Measurements from ENCODE around the gene BLZF1. TPM values are rescaled to one million over a fixed set of nuclear protein-coding genes. Genes with fewer than 3 reads are reported as not detected.

Gene BLZF1
- total RNA-seq (10 to 100 TPM; 24.5 to 28.3 (median 26.4) TPM), polyA plus RNA-seq (11.7 TPM)
- long read RNA-seq, donor 1, transcript BLZF1-203 (7 exons, 2,749 nt) = major isoform, 29 of 54 reads
- long read RNA-seq, donor 1, partial matches to known transcripts = 2 of 54 reads
- long read RNA-seq, donor 1, other reads (novel, unspliced or antisense) = 22 of 54 reads
- long read RNA-seq, donor 2, transcript BLZF1-203 (7 exons, 2,749 nt) = major isoform, 10 of 20 reads
- long read RNA-seq, donor 2, partial matches to known transcripts = 3 of 20 reads
- long read RNA-seq, donor 2, other reads (novel, unspliced or antisense) = 7 of 20 reads
- long read RNA-seq, donor 3, transcript BLZF1-203 (7 exons, 2,749 nt) = major isoform, 56 of 120 reads
- long read RNA-seq, donor 3, partial matches to known transcripts = 9 of 120 reads
- long read RNA-seq, donor 3, other reads (novel, unspliced or antisense) = 52 of 120 reads
- long read RNA-seq, donor 4, transcript BLZF1-203 (7 exons, 2,749 nt) = major isoform, 6 of 11 reads
- long read RNA-seq, donor 4, partial matches to known transcripts = 1 of 11 reads
- long read RNA-seq, donor 4, other reads (novel, unspliced or antisense) = 4 of 11 reads

GRCh38 chr1:169367686-169368405, at the start of gene BLZF1, which contains the start of gene NME7:
Gene BLZF1, plus strand, starts transcription at chr1:169368195. Its CDS starts 1,328 bp downstream, at chr1:169369523.
Gene NME7, minus strand, starts transcription at chr1:169367797. Its CDS starts 87 bp downstream, at chr1:169367710.
- under 1% methylated on average over 37 of the region's 37 CpGs for WGBS
- H3K4me1 ChIP-seq (ENCODE audit: control insufficient read depth, insufficient read depth, low read length) = peaks cover 2% of the 10 kb centered on the region
- peak; percentile 100 for ATAC-seq
- peak within 1 kb of the TSS; percentile 98 for H3K4me3 ChIP-seq (ENCODE audit: low read length)
- intact Hi-C loops (cut with DNase I) = no loop called here
- no peaks in the 10 kb centered on the region for H3K27me3 ChIP-seq (ENCODE audit: control insufficient read depth, insufficient read depth)
- peak within 1 kb of the TSS; percentile 52 for H3K27ac ChIP-seq (ENCODE audit: low read length)
- DNase-seq = peak; percentile 97 to 99 (median 97)
- no peaks in the 10 kb centered on the region for H3K9me3 ChIP-seq (ENCODE audit: control insufficient read depth, low read length)

GRCh38 chr1:169318536-169319244, 49.3 kb upstream of the BLZF1 start:
- no peak overlapping the region for H3K27ac ChIP-seq (ENCODE audit: low read length)
- no peaks in the 10 kb centered on the region for H3K4me1 ChIP-seq (ENCODE audit: control insufficient read depth, insufficient read depth, low read length)
- no peak for DNase-seq
- H3K9me3 ChIP-seq (ENCODE audit: control insufficient read depth, low read length) = no peaks in the 10 kb centered on the region
- no peak for ATAC-seq
- no peak overlapping the region for H3K4me3 ChIP-seq (ENCODE audit: low read length)
- H3K27me3 ChIP-seq (ENCODE audit: control insufficient read depth, insufficient read depth) = no peaks in the 10 kb centered on the region
- WGBS = 81% methylated on average over 3 of the region's 3 CpGs
- intact Hi-C loops (cut with DNase I) = no loop called here

GRCh38 chr1:169321539-169321938, 46.5 kb upstream of the BLZF1 start:
- ATAC-seq (no peak), DNase-seq (no peak)
- intact Hi-C loops (cut with DNase I) = no loop called here
- Histone ChIP-seq H3K9me3 (ENCODE audit: control insufficient read depth, low read length) (peaks cover 2% of the 10 kb centered on the region), H3K4me1 (ENCODE audit: control insufficient read depth, insufficient read depth, low read length) (peaks cover 2% of the 10 kb centered on the region), H3K27me3 (ENCODE audit: control insufficient read depth, insufficient read depth) (no peaks in the 10 kb centered on the region), H3K27ac (ENCODE audit: low read length) (no peak overlapping the region), H3K4me3 (ENCODE audit: low read length) (no peak overlapping the region)
- 89% methylated on average over 1 of the region's 1 CpG for WGBS

GRCh38 chr1:169322138-169322537, 45.9 kb upstream of the BLZF1 start:
- Histone ChIP-seq H3K27me3 (ENCODE audit: control insufficient read depth, insufficient read depth) (no peaks in the 10 kb centered on the region), H3K9me3 (ENCODE audit: control insufficient read depth, low read length) (peaks cover 2% of the 10 kb centered on the region), H3K4me1 (ENCODE audit: control insufficient read depth, insufficient read depth, low read length) (peaks cover 2% of the 10 kb centered on the region), H3K27ac (ENCODE audit: low read length) (no peak overlapping the region), H3K4me3 (ENCODE audit: low read length) (no peak overlapping the region)
- WGBS = 97% methylated on average over 3 of the region's 3 CpGs
- DNase-seq (no peak), ATAC-seq (no peak)
- intact Hi-C loops (cut with DNase I) = no loop called here

- intact Hi-C loops (cut with DNase I) = no loop called here
- no peak for ATAC-seq
- peaks cover 2% of the 10 kb centered on the region for H3K9me3 ChIP-seq (ENCODE audit: control insufficient read depth, low read length)
Measured at GRCh38 chr1:169325117-169325516, 42.9 kb upstream of the BLZF1 start.

GRCh38 chr1:169326261-169326955, 41.6 kb upstream of the BLZF1 start:
- Histone ChIP-seq H3K4me1 (ENCODE audit: control insufficient read depth, insufficient read depth, low read length) (peaks cover 2% of the 10 kb centered on the region), H3K27ac (ENCODE audit: low read length) (no peak overlapping the region), H3K4me3 (ENCODE audit: low read length) (no peak overlapping the region), H3K9me3 (ENCODE audit: control insufficient read depth, low read length) (peaks cover 2% of the 10 kb centered on the region), H3K27me3 (ENCODE audit: control insufficient read depth, insufficient read depth) (no peaks in the 10 kb centered on the region)
- intact Hi-C loops (cut with DNase I) = no loop called here
- 66% methylated on average over 3 of the region's 3 CpGs for WGBS
- DNase-seq (no peak), ATAC-seq (no peak)

More at GRCh38 chr1:169325117-169325516, 42.9 kb upstream of the BLZF1 start:
- no peaks in the 10 kb centered on the region for H3K27me3 ChIP-seq (ENCODE audit: control insufficient read depth, insufficient read depth)
- H3K4me3 ChIP-seq (ENCODE audit: low read length) = no peak overlapping the region
- no peak overlapping the region for H3K27ac ChIP-seq (ENCODE audit: low read length)
- DNase-seq = no peak
- peaks cover 2% of the 10 kb centered on the region for H3K4me1 ChIP-seq (ENCODE audit: control insufficient read depth, insufficient read depth, low read length)
- 88% methylated on average over 1 of the region's 1 CpG for WGBS

GRCh38 chr1:169326956-169327268, 41.1 kb upstream of the BLZF1 start:
- intact Hi-C loops (cut with DNase I) = no loop called here
- DNase-seq (no peak), ATAC-seq (no peak)
- Histone ChIP-seq H3K4me1 (ENCODE audit: control insufficient read depth, insufficient read depth, low read length) (peaks cover 2% of the 10 kb centered on the region), H3K27ac (ENCODE audit: low read length) (no peak overlapping the region), H3K9me3 (ENCODE audit: control insufficient read depth, low read length) (peaks cover 2% of the 10 kb centered on the region), H3K4me3 (ENCODE audit: low read length) (no peak overlapping the region), H3K27me3 (ENCODE audit: control insufficient read depth, insufficient read depth) (no peaks in the 10 kb centered on the region)

- intact Hi-C loops (cut with DNase I) = no loop called here
- 79% methylated on average over 2 of the region's 2 CpGs for WGBS
Measured at GRCh38 chr1:169327875-169328274, 40.1 kb upstream of the BLZF1 start.

GRCh38 chr1:169329383-169329782, 38.6 kb upstream of the BLZF1 start:
- Histone ChIP-seq H3K4me3 (ENCODE audit: low read length) (no peak overlapping the region), H3K27ac (ENCODE audit: low read length) (no peak overlapping the region), H3K4me1 (ENCODE audit: control insufficient read depth, insufficient read depth, low read length) (peaks cover 2% of the 10 kb centered on the region), H3K27me3 (ENCODE audit: control insufficient read depth, insufficient read depth) (no peaks in the 10 kb centered on the region), H3K9me3 (ENCODE audit: control insufficient read depth, low read length) (peaks cover 2% of the 10 kb centered on the region)
- no peak for DNase-seq
- WGBS = 94% methylated on average over 1 of the region's 1 CpG
- intact Hi-C loops (cut with DNase I) = no loop called here
- ATAC-seq = no peak

More at GRCh38 chr1:169327875-169328274, 40.1 kb upstream of the BLZF1 start:
- Histone ChIP-seq H3K9me3 (ENCODE audit: control insufficient read depth, low read length) (peaks cover 2% of the 10 kb centered on the region), H3K4me3 (ENCODE audit: low read length) (no peak overlapping the region), H3K4me1 (ENCODE audit: control insufficient read depth, insufficient read depth, low read length) (peaks cover 2% of the 10 kb centered on the region), H3K27ac (ENCODE audit: low read length) (no peak overlapping the region), H3K27me3 (ENCODE audit: control insufficient read depth, insufficient read depth) (no peaks in the 10 kb centered on the region)
- DNase-seq (no peak), ATAC-seq (no peak)

- ATAC-seq (no peak), DNase-seq (no peak)
- Histone ChIP-seq H3K4me3 (ENCODE audit: low read length) (no peak overlapping the region), H3K27me3 (ENCODE audit: control insufficient read depth, insufficient read depth) (no peaks in the 10 kb centered on the region), H3K9me3 (ENCODE audit: control insufficient read depth, low read length) (no peaks in the 10 kb centered on the region), H3K4me1 (ENCODE audit: control insufficient read depth, insufficient read depth, low read length) (no peaks in the 10 kb centered on the region), H3K27ac (ENCODE audit: low read length) (no peak overlapping the region)
- intact Hi-C loops (cut with DNase I) = no loop called here
- 96% methylated on average over 2 of the region's 2 CpGs for WGBS
Measured at GRCh38 chr1:169330927-169331326, 37.1 kb upstream of the BLZF1 start.

All from right cardiac atrium (tissue), 5 donors.